DOHH2 (cell line): Measurements from ENCODE around the gene MICAL2.

Experiments
- H3F3A ChIP-seq: fragments of 200-600 bp; sonication (generic), shearing (Covaris generic); 2 replicates; pipeline ENCODE4 v1.6.0; 2016; ENCODE audit warnings: antibody characterized with exemption, mild to moderate bottlenecking; ENCODE audit not compliant: control insufficient read depth, insufficient read depth
- H3K27ac ChIP-seq: fragments of 200-600 bp; sonication (generic); 2 replicates; pipeline ENCODE4 v1.5.1; 2014; ENCODE audit warnings: low read depth, mild to moderate bottlenecking, low read length, moderate library complexity
- H3K27me3 ChIP-seq: fragments of 200-600 bp; sonication (generic); 2 replicates; pipeline ENCODE4 v1.6.1; 2014; ENCODE audit warnings: mild to moderate bottlenecking, low read length, mixed read lengths; ENCODE audit not compliant: control insufficient read depth
- H3K36me3 ChIP-seq: fragments of 200-600 bp; sonication (generic); 2 replicates; pipeline ENCODE4 v1.6.1; 2014; ENCODE audit warnings: mild to moderate bottlenecking, low read length, moderate library complexity, mixed read lengths; ENCODE audit not compliant: control insufficient read depth
- H3K4me1 ChIP-seq: fragments of 200-600 bp; sonication (generic); 2 replicates; pipeline ENCODE4 v1.6.1; 2014; ENCODE audit warnings: mild to moderate bottlenecking, low read length, mixed read lengths; ENCODE audit not compliant: control insufficient read depth
- H3K4me2 ChIP-seq: fragments of 200-600 bp; sonication (generic); 2 replicates; pipeline ENCODE4 v1.6.0; 2014; ENCODE audit warnings: mild to moderate bottlenecking, low read length, moderate library complexity
- H3K4me3 ChIP-seq: fragments of 200-600 bp; sonication (generic); 2 replicates; pipeline ENCODE4 v1.5.1; 2014; ENCODE audit warnings: mild to moderate bottlenecking, low read length, mixed read lengths
- H3K79me2 ChIP-seq: fragments of 200-600 bp; sonication (generic); 2 replicates; pipeline ENCODE4 v1.6.1; 2014; ENCODE audit warnings: mild to moderate bottlenecking, low read length, mixed read lengths; ENCODE audit not compliant: control insufficient read depth
- H3K9me2 ChIP-seq: fragments of 200-600 bp; sonication (generic); replicated peaks from 2 replicates; pipeline ENCODE4 v1.6.1; 2014; ENCODE audit warnings: mild to moderate bottlenecking, low read length, mixed read lengths; ENCODE audit not compliant: control insufficient read depth
- H3K9me3 ChIP-seq: fragments of 200-600 bp; sonication (generic); 2 replicates; pipeline ENCODE4 v1.6.1; 2014; ENCODE audit warnings: antibody characterized with exemption, low read length, mixed read lengths; ENCODE audit not compliant: control insufficient read depth, insufficient read depth
- H4K20me1 ChIP-seq: fragments of 200-600 bp; sonication (generic); 2 replicates; pipeline ENCODE4 v1.6.0; 2014; ENCODE audit warnings: low read depth, mild to moderate bottlenecking, antibody characterized with exemption, low read length, moderate library complexity; ENCODE audit not compliant: control insufficient read depth, insufficient read depth
- EZH2phosphoT487 ChIP-seq: fragments of 200-600 bp; sonication (generic); IDR thresholded peaks from 2 replicates; pipeline ENCODE4 v1.6.1; 2017; ENCODE audit warnings: borderline replicate concordance, mild to moderate bottlenecking, antibody characterized with exemption, low read length, moderate library complexity, mixed read lengths
- TF ChIP-seq, protein P1 (sequence below): fragments of 200-600 bp; sonication (generic); IDR thresholded peaks from one replicate; pipeline ENCODE4 v1.5.1; 2014; ENCODE audit warnings: antibody characterized with exemption, mild to moderate bottlenecking, low read depth, low read length; ENCODE audit not compliant: poor library complexity, severe bottlenecking

MICAL2 gene

DNA sequence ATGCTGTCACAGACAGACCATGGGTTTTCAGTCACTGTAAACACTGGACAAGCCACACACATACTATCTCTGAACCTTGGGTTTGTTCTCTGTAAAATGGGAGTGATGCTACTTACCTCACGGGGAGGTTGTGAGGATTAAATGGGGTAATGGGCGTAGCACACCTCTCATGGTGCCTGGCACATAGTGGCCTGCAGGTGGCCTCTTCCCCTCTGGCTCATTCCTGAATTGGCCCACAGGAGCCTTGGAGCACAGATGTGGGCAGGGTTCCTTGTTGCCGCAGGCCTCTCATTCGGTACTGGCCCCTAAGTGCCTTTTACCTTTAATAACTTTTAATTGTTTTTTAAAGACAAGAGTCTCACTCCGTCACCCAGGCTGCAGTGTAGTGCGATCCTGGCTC lies 11.7 kb downstream of the MICAL2 start:
- no peaks in the 10 kb centered on the region for H3F3A ChIP-seq
- H3K27me3 ChIP-seq = 0 out of 2 replicates have a peak, but pooled peaks cover under 1% of the 10 kb centered on the region
- H3K9me2 ChIP-seq = no peaks in the 10 kb centered on the region
- H3K27ac ChIP-seq = no peak overlapping the region
- H3K9me3 ChIP-seq = no peaks in the 10 kb centered on the region
- no peaks in the 10 kb centered on the region for H3K79me2 ChIP-seq
- no peaks in the 10 kb centered on the region for H4K20me1 ChIP-seq
- no peaks in the 10 kb centered on the region for H3K36me3 ChIP-seq
- no peak overlapping the region for H3K4me3 ChIP-seq
- no peak overlapping the region for H3K4me2 ChIP-seq
- TF ChIP-seq EZH2phosphoT487 = no peak
- TF ChIP-seq, protein P1, sequence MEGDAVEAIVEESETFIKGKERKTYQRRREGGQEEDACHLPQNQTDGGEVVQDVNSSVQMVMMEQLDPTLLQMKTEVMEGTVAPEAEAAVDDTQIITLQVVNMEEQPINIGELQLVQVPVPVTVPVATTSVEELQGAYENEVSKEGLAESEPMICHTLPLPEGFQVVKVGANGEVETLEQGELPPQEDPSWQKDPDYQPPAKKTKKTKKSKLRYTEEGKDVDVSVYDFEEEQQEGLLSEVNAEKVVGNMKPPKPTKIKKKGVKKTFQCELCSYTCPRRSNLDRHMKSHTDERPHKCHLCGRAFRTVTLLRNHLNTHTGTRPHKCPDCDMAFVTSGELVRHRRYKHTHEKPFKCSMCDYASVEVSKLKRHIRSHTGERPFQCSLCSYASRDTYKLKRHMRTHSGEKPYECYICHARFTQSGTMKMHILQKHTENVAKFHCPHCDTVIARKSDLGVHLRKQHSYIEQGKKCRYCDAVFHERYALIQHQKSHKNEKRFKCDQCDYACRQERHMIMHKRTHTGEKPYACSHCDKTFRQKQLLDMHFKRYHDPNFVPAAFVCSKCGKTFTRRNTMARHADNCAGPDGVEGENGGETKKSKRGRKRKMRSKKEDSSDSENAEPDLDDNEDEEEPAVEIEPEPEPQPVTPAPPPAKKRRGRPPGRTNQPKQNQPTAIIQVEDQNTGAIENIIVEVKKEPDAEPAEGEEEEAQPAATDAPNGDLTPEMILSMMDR = peak; percentile 8
- H3K4me1 ChIP-seq = no peaks in the 10 kb centered on the region

DNA sequence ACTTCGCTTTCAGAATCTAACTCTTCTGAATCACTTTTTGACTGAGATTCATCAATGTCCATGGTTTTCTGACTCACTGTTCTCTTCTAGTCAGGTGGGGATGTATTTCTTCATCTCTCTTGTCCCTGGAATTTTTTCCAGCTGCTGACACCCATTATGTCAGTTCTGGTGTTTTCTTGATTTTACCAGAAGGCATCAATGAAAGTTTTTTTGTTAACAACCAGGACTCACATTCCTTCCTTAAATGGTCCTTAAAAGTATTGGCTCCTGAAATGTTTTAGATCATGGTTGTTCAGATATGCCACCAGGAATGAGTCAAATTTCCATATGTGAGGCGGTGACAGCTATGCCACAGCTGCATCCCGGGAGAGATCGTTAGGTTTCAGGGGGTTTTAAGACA lies 12.9 kb downstream of the MICAL2 start:
- Histone ChIP-seq H4K20me1 (no peaks in the 10 kb centered on the region), H3K27ac (no peak overlapping the region)

DNA sequence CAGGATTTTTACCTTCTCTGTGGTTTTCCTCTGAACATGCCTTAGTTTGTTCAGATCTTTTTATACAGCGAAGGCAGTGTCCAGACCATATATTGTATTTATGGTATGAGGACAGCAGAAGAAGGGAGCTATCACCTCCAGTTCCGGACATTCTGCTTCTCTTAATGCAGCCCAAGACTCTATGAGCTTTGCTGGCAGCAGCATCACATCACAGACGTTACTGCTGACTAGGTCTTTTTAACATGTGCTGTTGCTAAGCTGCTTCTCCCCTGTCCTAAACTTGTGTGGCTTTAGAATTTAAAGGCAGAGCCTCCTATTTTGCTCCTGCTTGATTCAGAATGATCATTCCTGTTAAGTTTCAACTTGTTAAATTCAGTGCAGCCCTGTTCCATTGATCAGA lies 13.4 kb downstream of the MICAL2 start:
- no peaks in the 10 kb centered on the region for H3K4me1 ChIP-seq
- no peak overlapping the region for H3K4me2 ChIP-seq
- no peaks in the 10 kb centered on the region for H3F3A ChIP-seq
- H3K36me3 ChIP-seq = no peaks in the 10 kb centered on the region
- TF ChIP-seq, protein P1 = no peak
- no peak for TF ChIP-seq EZH2phosphoT487
- H4K20me1 ChIP-seq = no peaks in the 10 kb centered on the region
- H3K9me2 ChIP-seq = no peaks in the 10 kb centered on the region
- H3K27me3 ChIP-seq = peaks cover 5% of the 10 kb centered on the region; the same call in 1 of the 2 replicates
- no peaks in the 10 kb centered on the region for H3K9me3 ChIP-seq
- no peak overlapping the region for H3K4me3 ChIP-seq
- H3K27ac ChIP-seq = no peak overlapping the region
- H3K79me2 ChIP-seq = no peaks in the 10 kb centered on the region

More for the DNA sequence above, 12.9 kb downstream of the MICAL2 start:
- no peak for TF ChIP-seq EZH2phosphoT487
- TF ChIP-seq, protein P1 = no peak
- H3K27me3 ChIP-seq = peaks cover 5% of the 10 kb centered on the region; the same call in 1 of the 2 replicates
- no peak overlapping the region for H3K4me2 ChIP-seq
- H3K4me1 ChIP-seq = no peaks in the 10 kb centered on the region
- H3K79me2 ChIP-seq = no peaks in the 10 kb centered on the region
- H3K9me3 ChIP-seq = no peaks in the 10 kb centered on the region
- no peak overlapping the region for H3K4me3 ChIP-seq
- no peaks in the 10 kb centered on the region for H3F3A ChIP-seq
- no peaks in the 10 kb centered on the region for H3K36me3 ChIP-seq
- H3K9me2 ChIP-seq = no peaks in the 10 kb centered on the region
